Liver (tissue), 9 donors: ENCODE results near the gene PITPNM3. TPM values are rescaled to one million over a fixed set of nuclear protein-coding genes. Genes with fewer than 3 reads are reported as not detected.

Experiments
- DNase-seq: peaks from one replicate; pipeline ENCODE4 v3.0.0-alpha.2; 2017; ENCODE audit warnings: low spot score
- H3K27ac ChIP-seq, 2 donors: one replicate each; pipeline ENCODE4 v1.7.0; 2013; ENCODE audit warnings: inconsistent platforms in 2 of 2, low read length in 2 of 2, control low read depth in 1 of 2, low read depth in 1 of 2, mild to moderate bottlenecking in 1 of 2
- H3K27me3 ChIP-seq, 4 donors: one replicate each; pipeline versions ENCODE4 v1.6.1 to v1.7.0; 2013; ENCODE audit warnings: low read length in 3 of 4, inconsistent platforms in 1 of 4, mild to moderate bottlenecking in 1 of 4, moderate library complexity in 1 of 4; ENCODE audit not compliant: control insufficient read depth in 4 of 4, insufficient read depth in 4 of 4
- H3K36me3 ChIP-seq, 4 donors: one replicate each; pipeline versions ENCODE4 v1.6.1 to v1.7.0; 2013; ENCODE audit warnings: low read length in 3 of 4, mild to moderate bottlenecking in 3 of 4, low read depth in 1 of 4, moderate library complexity in 1 of 4; ENCODE audit not compliant: control insufficient read depth in 4 of 4, insufficient read depth in 3 of 4
- H3K4me1 ChIP-seq, 4 donors: one replicate each; pipeline versions ENCODE4 v1.6.1 to v1.7.0; 2013; ENCODE audit warnings: low read length in 3 of 4, mild to moderate bottlenecking in 3 of 4, moderate library complexity in 1 of 4; ENCODE audit not compliant: control insufficient read depth in 4 of 4, insufficient read depth in 4 of 4
- H3K4me3 ChIP-seq, 3 donors: one replicate each; pipeline versions ENCODE4 v1.6.1 to v1.7.0; 2013; ENCODE audit warnings: low read length in 3 of 3, control low read depth in 1 of 3, low read depth in 1 of 3, mild to moderate bottlenecking in 1 of 3
- H3K9ac ChIP-seq, 2 donors: one replicate each; pipeline ENCODE4 v1.7.0; 2013; ENCODE audit warnings: low read length in 2 of 2, mild to moderate bottlenecking in 2 of 2, moderate library complexity in 2 of 2, control low read depth in 1 of 2, low read depth in 1 of 2
- H3K9me3 ChIP-seq, 4 donors: one replicate each; pipeline versions ENCODE4 v1.6.1 to v1.7.0; 2013; ENCODE audit warnings: low read length in 3 of 4; ENCODE audit not compliant: control insufficient read depth in 4 of 4
- ATF3 ChIP-seq: IDR thresholded peaks from 2 replicates; pipeline ENCODE4 v1.6.1; 2016; ENCODE audit warnings: antibody characterized with exemption
- EGR1 ChIP-seq, 2 donors: IDR thresholded peaks; 2 replicates each; pipeline ENCODE4 v1.6.1; 2016 to 2018; ENCODE audit warnings: antibody characterized with exemption in 2 of 2, low read depth in 2 of 2
- FOXA1 ChIP-seq: IDR thresholded peaks from 2 replicates; pipeline ENCODE4 v1.6.1; 2016; ENCODE audit warnings: antibody characterized with exemption
- FOXA2 ChIP-seq: IDR thresholded peaks from 2 replicates; pipeline ENCODE4 v1.6.1; 2016; ENCODE audit warnings: antibody characterized with exemption
- GABPA ChIP-seq, 2 donors: IDR thresholded peaks in 1 of 2; conservative IDR thresholded peaks in 1 of 2; 2 replicates each; pipeline ENCODE4 v1.6.1; 2016; ENCODE audit warnings: antibody characterized with exemption in 2 of 2, mild to moderate bottlenecking in 1 of 2, moderate library complexity in 1 of 2
- HNF4A ChIP-seq, 2 donors: conservative IDR thresholded peaks; 2 replicates each; pipeline ENCODE4 v1.6.1; 2016; ENCODE audit warnings: antibody characterized with exemption in 2 of 2, mild to moderate bottlenecking in 2 of 2
- HNF4G ChIP-seq: IDR thresholded peaks from 2 replicates; pipeline ENCODE4 v1.6.1; 2016; ENCODE audit warnings: antibody characterized with exemption
- JUND ChIP-seq, 2 donors: IDR thresholded peaks; 2 replicates each; pipeline ENCODE4 v1.6.1; 2016; ENCODE audit warnings: antibody characterized with exemption in 2 of 2
- NR2F2 ChIP-seq: IDR thresholded peaks from 2 replicates; pipeline ENCODE4 v1.6.1; 2016; ENCODE audit warnings: antibody characterized with exemption
- RAD21 ChIP-seq, 2 donors: IDR thresholded peaks; 2 replicates each; pipeline ENCODE4 v1.6.1; 2016; ENCODE audit warnings: antibody characterized with exemption in 2 of 2, mild to moderate bottlenecking in 2 of 2
- REST ChIP-seq: IDR thresholded peaks from 2 replicates; pipeline ENCODE4 v1.6.1; 2016; ENCODE audit warnings: antibody characterized with exemption, mild to moderate bottlenecking
- SP1 ChIP-seq: IDR thresholded peaks from 2 replicates; pipeline ENCODE4 v1.6.1; 2018; ENCODE audit warnings: antibody characterized with exemption, mild to moderate bottlenecking
- YY1 ChIP-seq: IDR thresholded peaks from 2 replicates; pipeline ENCODE4 v1.6.1; 2016; ENCODE audit warnings: antibody characterized with exemption, mild to moderate bottlenecking
- WGBS: extraction: QIAGEN DNeasy Blood & Tissue Kit; methylation state at CpG from one replicate; pipeline ENCODE4 v1.1.7; 2013; 5-methylcytosine and 5-hydroxymethylcytosine counted together
- polyA plus RNA-seq, 2 donors: library from polyadenylated mRNA; stranded (reverse) in 1 of 2; unstranded in 1 of 2; fragments of 200-250 nt in 1 of 2; fragments of >200 nt in 1 of 2; fragmentation: Nextera tagmentation in 1 of 2; extraction: Ambion mirVana in 1 of 2; gene quantifications; one replicate each; pipeline versions ENCODE4 v1.2.1 to v1.2.3, GENCODE V29; 2013 to 2015
- total RNA-seq, 2 donors: library from RNA; depleted of rRNA; stranded (reverse); fragments of >200 nt; gene quantifications; one replicate each; pipeline ENCODE4 v1.2.3, GENCODE V29; 2014
- TF ChIP-seq, protein P1 (sequence below): fragments of 150-350 bp; IDR thresholded peaks from 2 replicates; pipeline ENCODE4 v1.5.1; 2017; ENCODE audit warnings: improper control_type of control experiment, low read depth, low read length; ENCODE audit not compliant: missing input control
- TF ChIP-seq, protein P2 (sequence below): IDR thresholded peaks from 2 replicates; pipeline ENCODE4 v1.6.1; 2016; ENCODE audit warnings: antibody characterized with exemption
- donor health status: healthy.
- donor health status: healthy.
- donor health status: healthy.
- donor health status: healthy.
- donor health status: healthy.

Gene PITPNM3
- total and polyA plus RNA-seq, 4 donors = 1.5 to 5.0 (median 1.8) TPM

DNA sequence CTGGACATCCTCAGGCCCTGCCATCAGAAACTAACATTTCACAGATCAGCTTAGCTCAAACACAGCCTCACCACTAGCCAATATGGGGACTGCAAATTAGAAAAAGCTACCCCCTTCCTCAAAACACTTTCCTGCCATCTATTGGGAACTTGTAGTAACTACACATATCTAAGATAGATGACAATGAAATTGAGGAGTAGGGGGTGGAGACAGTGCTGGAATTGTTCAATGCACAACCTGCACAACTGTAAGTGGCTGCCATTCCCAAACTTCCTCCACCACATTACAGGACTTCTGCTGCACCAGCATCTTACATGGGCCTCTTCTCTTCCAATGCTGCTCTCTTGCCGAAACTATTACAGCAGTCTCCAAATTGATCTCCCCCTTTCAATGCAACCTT lies 143.3 kb downstream of the PITPNM3 start:
- DNase-seq = no peak
- no peaks in the 10 kb centered on the region for H3K36me3 ChIP-seq
- no peak overlapping the region for H3K9ac ChIP-seq
- no peak overlapping the region for H3K4me3 ChIP-seq
- H3K4me1 ChIP-seq = no peaks in the 10 kb centered on the region
- no peak overlapping the region for H3K27ac ChIP-seq
- H3K27me3 ChIP-seq = no peaks in the 10 kb centered on the region
- no peak for TF ChIP-seq HNF4A (conservative IDR thresholded peaks at IDR 0.05)
- TF ChIP-seq, protein P1, sequence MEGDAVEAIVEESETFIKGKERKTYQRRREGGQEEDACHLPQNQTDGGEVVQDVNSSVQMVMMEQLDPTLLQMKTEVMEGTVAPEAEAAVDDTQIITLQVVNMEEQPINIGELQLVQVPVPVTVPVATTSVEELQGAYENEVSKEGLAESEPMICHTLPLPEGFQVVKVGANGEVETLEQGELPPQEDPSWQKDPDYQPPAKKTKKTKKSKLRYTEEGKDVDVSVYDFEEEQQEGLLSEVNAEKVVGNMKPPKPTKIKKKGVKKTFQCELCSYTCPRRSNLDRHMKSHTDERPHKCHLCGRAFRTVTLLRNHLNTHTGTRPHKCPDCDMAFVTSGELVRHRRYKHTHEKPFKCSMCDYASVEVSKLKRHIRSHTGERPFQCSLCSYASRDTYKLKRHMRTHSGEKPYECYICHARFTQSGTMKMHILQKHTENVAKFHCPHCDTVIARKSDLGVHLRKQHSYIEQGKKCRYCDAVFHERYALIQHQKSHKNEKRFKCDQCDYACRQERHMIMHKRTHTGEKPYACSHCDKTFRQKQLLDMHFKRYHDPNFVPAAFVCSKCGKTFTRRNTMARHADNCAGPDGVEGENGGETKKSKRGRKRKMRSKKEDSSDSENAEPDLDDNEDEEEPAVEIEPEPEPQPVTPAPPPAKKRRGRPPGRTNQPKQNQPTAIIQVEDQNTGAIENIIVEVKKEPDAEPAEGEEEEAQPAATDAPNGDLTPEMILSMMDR = peak; percentile 33
- TF ChIP-seq GABPA (IDR thresholded peaks at IDR 0.05 in 1 of 2, conservative IDR thresholded peaks at IDR 0.05 in 1 of 2) = no peak
- TF ChIP-seq JUND (IDR thresholded peaks at IDR 0.05) = no peak
- TF ChIP-seq FOXA1 = no peak
- TF ChIP-seq YY1 = no peak
- TF ChIP-seq ATF3 = no peak
- no peak for TF ChIP-seq FOXA2
- peak; percentile 75 to 82 for TF ChIP-seq RAD21 (IDR thresholded peaks at IDR 0.05)
- 96% methylated on average over 1 of the region's 1 CpG for WGBS
- H3K9me3 ChIP-seq = no peaks in the 10 kb centered on the region

DNA sequence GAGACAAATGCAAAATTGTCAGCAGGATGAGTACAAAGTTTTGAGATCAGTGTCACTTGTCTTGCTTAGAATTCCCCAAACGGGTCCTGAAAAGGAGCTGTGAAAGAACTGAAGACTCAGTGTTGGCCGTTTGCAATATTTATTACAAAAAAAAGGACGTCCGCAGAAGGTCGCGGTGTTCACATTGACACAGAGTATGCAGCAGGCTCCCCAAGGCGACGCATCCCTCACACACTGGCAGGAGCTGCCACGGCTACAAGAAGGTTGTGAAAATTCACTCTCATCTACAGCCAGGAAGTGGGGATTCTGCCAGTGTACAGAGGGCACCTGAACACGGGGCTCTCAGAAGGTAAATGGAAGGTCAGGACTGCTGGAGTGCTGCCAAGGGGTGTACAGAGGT lies 147.6 kb downstream of the PITPNM3 start:
- Histone ChIP-seq H3K36me3 (no peaks in the 10 kb centered on the region), H3K4me3 (no peak overlapping the region), H3K27me3 (peaks cover 0 to 6% (median 0%) of the 10 kb centered on the region in 4 donors), H3K4me1 (no peaks in the 10 kb centered on the region), H3K9ac (no peak overlapping the region), H3K27ac (no peak overlapping the region), H3K9me3 (no peaks in the 10 kb centered on the region)
- 65% methylated on average over 10 of the region's 10 CpGs for WGBS
- DNase-seq = no peak
- TF ChIP-seq RAD21 (IDR thresholded peaks at IDR 0.05) (no peak), NR2F2 (no peak)

DNA sequence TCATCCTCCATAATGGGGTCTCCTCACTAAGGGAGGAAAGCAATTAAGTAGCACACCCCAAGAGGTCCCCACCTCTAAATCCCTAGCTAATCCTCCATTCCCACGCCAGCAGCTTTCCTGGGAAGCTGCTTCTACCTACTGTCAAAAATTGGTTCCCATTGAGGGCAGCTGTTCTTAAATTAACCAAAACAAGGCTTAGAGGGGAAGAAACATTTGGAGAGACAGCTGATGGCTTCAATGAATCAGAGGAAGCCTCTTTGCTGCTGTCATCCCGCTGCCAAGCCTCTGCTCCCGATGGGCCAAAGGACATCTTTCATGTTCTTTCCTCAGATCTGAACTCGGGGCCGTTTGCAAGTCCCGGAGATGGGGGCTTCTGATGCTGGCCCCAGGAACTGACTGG lies 148.1 kb downstream of the PITPNM3 start:
- Histone ChIP-seq H3K36me3 (no peaks in the 10 kb centered on the region), H3K27ac (no peak overlapping the region), H3K9me3 (no peaks in the 10 kb centered on the region), H3K9ac (no peak overlapping the region), H3K4me3 (no peak overlapping the region), H3K4me1 (no peaks in the 10 kb centered on the region), H3K27me3 (peaks cover 0 to 6% (median 0%) of the 10 kb centered on the region in 4 donors)
- 73% methylated on average over 6 of the region's 6 CpGs for WGBS
- no peak for DNase-seq
- TF ChIP-seq GABPA (IDR thresholded peaks at IDR 0.05 in 1 of 2, conservative IDR thresholded peaks at IDR 0.05 in 1 of 2) (no peak), FOXA1 (no peak), SP1 (no peak), JUND (IDR thresholded peaks at IDR 0.05) (no peak), YY1 (no peak), HNF4G (no peak), EGR1 (IDR thresholded peaks at IDR 0.05; ENCODE audit: low read depth in 2 of 2) (no peak), REST (no peak), FOXA2 (no peak), ATF3 (no peak)
- TF ChIP-seq, protein P2, sequence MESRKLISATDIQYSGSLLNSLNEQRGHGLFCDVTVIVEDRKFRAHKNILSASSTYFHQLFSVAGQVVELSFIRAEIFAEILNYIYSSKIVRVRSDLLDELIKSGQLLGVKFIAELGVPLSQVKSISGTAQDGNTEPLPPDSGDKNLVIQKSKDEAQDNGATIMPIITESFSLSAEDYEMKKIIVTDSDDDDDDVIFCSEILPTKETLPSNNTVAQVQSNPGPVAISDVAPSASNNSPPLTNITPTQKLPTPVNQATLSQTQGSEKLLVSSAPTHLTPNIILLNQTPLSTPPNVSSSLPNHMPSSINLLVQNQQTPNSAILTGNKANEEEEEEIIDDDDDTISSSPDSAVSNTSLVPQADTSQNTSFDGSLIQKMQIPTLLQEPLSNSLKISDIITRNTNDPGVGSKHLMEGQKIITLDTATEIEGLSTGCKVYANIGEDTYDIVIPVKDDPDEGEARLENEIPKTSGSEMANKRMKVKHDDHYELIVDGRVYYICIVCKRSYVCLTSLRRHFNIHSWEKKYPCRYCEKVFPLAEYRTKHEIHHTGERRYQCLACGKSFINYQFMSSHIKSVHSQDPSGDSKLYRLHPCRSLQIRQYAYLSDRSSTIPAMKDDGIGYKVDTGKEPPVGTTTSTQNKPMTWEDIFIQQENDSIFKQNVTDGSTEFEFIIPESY = no peak
- TF ChIP-seq, protein P1 = no peak
